MM.1S (cell line): ENCODE data around the gene TTC28.
"Not testable (repeated sequence)": the region's sequence is repeated elsewhere in the genome, so short reads cannot be mapped to it uniquely, and the experiment has no call there.

Experiments
- DNase-seq: peaks from one replicate; pipeline ENCODE4 v3.0.0-alpha.2; 2015
- H2AFZ ChIP-seq: fragments of 300-600 bp; sonication (generic); 2 replicates; pipeline ENCODE4 v1.6.0; 2016; ENCODE audit warnings: antibody characterized with exemption, low read length
- H3F3A ChIP-seq: fragments of 300-600 bp; sonication (generic); 2 replicates; pipeline ENCODE4 v1.6.1; 2016; ENCODE audit warnings: mild to moderate bottlenecking, antibody characterized with exemption, low read length, moderate library complexity, mixed read lengths; ENCODE audit not compliant: insufficient read depth
- H3K27ac ChIP-seq: fragments of 300-600 bp; sonication (generic); 2 replicates; pipeline ENCODE4 v1.5.1; 2016; ENCODE audit warnings: mild to moderate bottlenecking, low read length
- H3K27me3 ChIP-seq: fragments of 300-600 bp; sonication (generic); replicated peaks from 2 replicates; pipeline ENCODE4 v1.6.0; 2016; ENCODE audit warnings: low read length; ENCODE audit not compliant: insufficient read depth
- H3K36me3 ChIP-seq: fragments of 300-600 bp; sonication (generic); replicated peaks from 2 replicates; pipeline ENCODE4 v1.6.1; 2016; ENCODE audit warnings: mild to moderate bottlenecking, low read length, mixed read lengths; ENCODE audit not compliant: insufficient read depth
- H3K4me1 ChIP-seq: fragments of 300-600 bp; sonication (generic); 2 replicates; pipeline ENCODE4 v1.6.1; 2016; ENCODE audit warnings: low read length, mixed read lengths
- H3K4me2 ChIP-seq: fragments of 300-600 bp; sonication (generic); 2 replicates; pipeline ENCODE4 v1.6.0; 2016; ENCODE audit warnings: low read depth, low read length
- H3K4me3 ChIP-seq: fragments of 300-600 bp; sonication (generic); 2 replicates; pipeline ENCODE4 v1.5.1; 2016; ENCODE audit warnings: low read length, mixed read lengths
- H3K79me2 ChIP-seq: fragments of 300-600 bp; sonication (generic); 2 replicates; pipeline ENCODE4 v1.6.1; 2016; ENCODE audit warnings: mixed run types, low read length, mixed read lengths
- H3K9ac ChIP-seq: fragments of 300-600 bp; sonication (generic); 2 replicates; pipeline ENCODE4 v1.6.1; 2016; ENCODE audit warnings: low read length, mixed read lengths
- H3K9me2 ChIP-seq: fragments of 300-600 bp; sonication (generic); replicated peaks from 2 replicates; pipeline ENCODE4 v1.6.1; 2016; ENCODE audit warnings: mild to moderate bottlenecking, low read length, mixed read lengths; ENCODE audit not compliant: insufficient read depth
- H3K9me3 ChIP-seq: fragments of 300-600 bp; sonication (generic); replicated peaks from 2 replicates; pipeline ENCODE4 v1.6.1; 2016; ENCODE audit warnings: mild to moderate bottlenecking, low read length, mixed read lengths; ENCODE audit not compliant: insufficient read depth
- H4K20me1 ChIP-seq: fragments of 300-600 bp; sonication (generic); 2 replicates; pipeline ENCODE4 v1.6.1; 2016; ENCODE audit warnings: mild to moderate bottlenecking, low read length, moderate library complexity, mixed read lengths; ENCODE audit not compliant: insufficient read depth
- CTCF ChIP-seq: fragments of 300-600 bp; sonication (generic); IDR thresholded peaks from 2 replicates; pipeline ENCODE4 v1.5.1; 2016; ENCODE audit warnings: antibody characterized with exemption, low read length, mixed read lengths
- EZH2 ChIP-seq: fragments of 300-600 bp; sonication (generic); optimal IDR thresholded peaks from 2 replicates; pipeline ENCODE3; 2017; ENCODE audit warnings: low read depth, mild to moderate bottlenecking, antibody characterized with exemption, low read length, mixed read lengths
- EZH2phosphoT487 ChIP-seq: fragments of 300-600 bp; sonication (generic); IDR thresholded peaks from 2 replicates; pipeline ENCODE4 v1.6.1; 2018; ENCODE audit warnings: antibody characterized with exemption, low read length

The TTC28 gene

GRCh38 chr22:28222052-28222451, 457.6 kb downstream of the TTC28 start:
- H3K9me2 ChIP-seq = no peaks in the 10 kb centered on the region
- H3K27ac ChIP-seq = no peak overlapping the region
- no peaks in the 10 kb centered on the region for H4K20me1 ChIP-seq
- H3F3A ChIP-seq = no peaks in the 10 kb centered on the region
- H3K4me2 ChIP-seq = no peak overlapping the region
- TF ChIP-seq EZH2phosphoT487 = no peak
- TF ChIP-seq CTCF = no peak
- TF ChIP-seq EZH2 = no peak
- H3K36me3 ChIP-seq = no peaks in the 10 kb centered on the region
- no peaks in the 10 kb centered on the region for H3K27me3 ChIP-seq
- H3K4me1 ChIP-seq = no peaks in the 10 kb centered on the region
- H3K9ac ChIP-seq = no peak overlapping the region
- DNase-seq = no peak
- no peak overlapping the region for H2AFZ ChIP-seq
- H3K9me3 ChIP-seq = no peaks in the 10 kb centered on the region
- H3K4me3 ChIP-seq = no peak overlapping the region
- no peaks in the 10 kb centered on the region for H3K79me2 ChIP-seq

- Histone ChIP-seq H3K4me1 (no peaks in the 10 kb centered on the region), H3K9ac (no peak overlapping the region), H4K20me1 (no peaks in the 10 kb centered on the region), H3F3A (no peaks in the 10 kb centered on the region), H3K9me3 (no peaks in the 10 kb centered on the region), H3K79me2 (no peaks in the 10 kb centered on the region), H3K4me3 (no peak overlapping the region), H3K9me2 (no peaks in the 10 kb centered on the region), H2AFZ (no peak overlapping the region), H3K4me2 (no peak overlapping the region), H3K36me3 (no peaks in the 10 kb centered on the region), H3K27ac (no peak overlapping the region), H3K27me3 (no peaks in the 10 kb centered on the region)
- DNase-seq = no peak
- TF ChIP-seq CTCF (no peak), EZH2 (no peak), EZH2phosphoT487 (no peak)
Measured at GRCh38 chr22:28220626-28221363, 458.8 kb downstream of the TTC28 start.

GRCh38 chr22:28217277-28217676, 462.4 kb downstream of the TTC28 start:
- DNase-seq = no peak
- Histone ChIP-seq H3K27me3 (no peaks in the 10 kb centered on the region), H3K9me2 (no peaks in the 10 kb centered on the region)

GRCh38 chr22:28214750-28215149, 464.9 kb downstream of the TTC28 start:
- H3K9me3 ChIP-seq, H3K9ac ChIP-seq, DNase-seq, H3K4me3 ChIP-seq, H4K20me1 ChIP-seq, H3F3A ChIP-seq, H3K4me1 ChIP-seq, H3K9me2 ChIP-seq, H3K36me3 ChIP-seq, H3K79me2 ChIP-seq, H3K4me2 ChIP-seq, H3K27me3 ChIP-seq, H2AFZ ChIP-seq, H3K27ac ChIP-seq: not testable (repeated sequence)

More at GRCh38 chr22:28217277-28217676, 462.4 kb downstream of the TTC28 start:
- H3K79me2 ChIP-seq = no peaks in the 10 kb centered on the region
- H2AFZ ChIP-seq = no peak overlapping the region
- H3K4me3 ChIP-seq = no peak overlapping the region
- H3K36me3 ChIP-seq = no peaks in the 10 kb centered on the region
- no peaks in the 10 kb centered on the region for H3K4me1 ChIP-seq
- TF ChIP-seq EZH2 = no peak
- no peak for TF ChIP-seq EZH2phosphoT487
- TF ChIP-seq CTCF = no peak
- H3K9ac ChIP-seq = no peak overlapping the region
- no peak overlapping the region for H3K4me2 ChIP-seq
- H3K9me3 ChIP-seq = no peaks in the 10 kb centered on the region
- H3K27ac ChIP-seq = no peak overlapping the region
- H3F3A ChIP-seq = no peaks in the 10 kb centered on the region
- no peaks in the 10 kb centered on the region for H4K20me1 ChIP-seq

- not testable (repeated sequence) for H3K79me2 ChIP-seq, H3K9me2 ChIP-seq, H3K9me3 ChIP-seq, H3F3A ChIP-seq, H3K36me3 ChIP-seq, H3K27me3 ChIP-seq, H3K27ac ChIP-seq, DNase-seq, H3K4me1 ChIP-seq, H3K4me2 ChIP-seq, H3K9ac ChIP-seq, H3K4me3 ChIP-seq, H4K20me1 ChIP-seq, H2AFZ ChIP-seq
Measured at GRCh38 chr22:28209457-28209856, 470.2 kb downstream of the TTC28 start.
